Small intestine (tissue), 7 donors: ENCODE measurements around the gene CDH13. TPM values are rescaled to one million over a fixed set of nuclear protein-coding genes. Genes with fewer than 3 reads are reported as not detected.

Source experiments
- DNase-seq, 2 donors: peaks; one replicate each; pipeline versions ENCODE4 v3.0.0 to v3.0.0-alpha.2; 2013
- FAIRE-seq: peaks from 2 replicates; lab custom pipeline; 2012; peaks lifted over from hg19 to GRCh38; lab: Jason Lieb, UNC
- H3K27ac ChIP-seq, 3 donors: one replicate each; pipeline ENCODE4 v1.5.1; 2013; ENCODE audit warnings: low read length in 2 of 3, mild to moderate bottlenecking in 2 of 3, control low read depth in 1 of 3, inconsistent platforms in 1 of 3, low read depth in 1 of 3, moderate library complexity in 1 of 3
- H3K27me3 ChIP-seq, 3 donors: one replicate each; pipeline ENCODE4 v1.6.1; 2013; ENCODE audit warnings: low read length in 3 of 3, inconsistent platforms in 1 of 3; ENCODE audit not compliant: control insufficient read depth in 3 of 3, insufficient read depth in 3 of 3
- H3K36me3 ChIP-seq, 3 donors: one replicate each; pipeline ENCODE4 v1.6.1; 2013; ENCODE audit warnings: low read length in 3 of 3, inconsistent platforms in 1 of 3, low read depth in 1 of 3, mild to moderate bottlenecking in 1 of 3, moderate library complexity in 1 of 3; ENCODE audit not compliant: control insufficient read depth in 3 of 3, insufficient read depth in 2 of 3
- H3K4me1 ChIP-seq, 3 donors: one replicate each; pipeline ENCODE4 v1.6.1; 2013; ENCODE audit warnings: low read length in 2 of 3, inconsistent platforms in 1 of 3, low read depth in 1 of 3, mild to moderate bottlenecking in 1 of 3, moderate library complexity in 1 of 3; ENCODE audit not compliant: control insufficient read depth in 3 of 3, insufficient read depth in 2 of 3
- H3K4me3 ChIP-seq, 3 donors: one replicate each; pipeline ENCODE4 v1.5.1; 2013; ENCODE audit warnings: low read length in 3 of 3, control low read depth in 1 of 3, inconsistent platforms in 1 of 3, low read depth in 1 of 3, mild to moderate bottlenecking in 1 of 3, moderate library complexity in 1 of 3
- H3K9me3 ChIP-seq, 2 donors: one replicate each; pipeline ENCODE4 v1.6.1; 2013; ENCODE audit warnings: low read depth in 1 of 2, low read length in 1 of 2; ENCODE audit not compliant: control insufficient read depth in 2 of 2, insufficient read depth in 1 of 2
- WGBS, 3 donors: extraction: QIAGEN DNeasy Blood & Tissue Kit; methylation state at CpG; one replicate each; pipeline ENCODE4 v1.1.7; 2013; 5-methylcytosine and 5-hydroxymethylcytosine counted together
- polyA plus RNA-seq, 4 donors: library from polyadenylated mRNA; stranded (reverse) in 3 of 4; unstranded in 1 of 4; fragments of 200-250 nt in 3 of 4; fragments of 120-200 nt in 1 of 4; gene quantifications; one replicate each; pipeline versions ENCODE4 v1.2.1 to v1.2.3, GENCODE V29; 2013
- donor health status: healthy with polysubstance abuse.
- donor health status: control.
- donor health status: control.
- donor health status: Bipolar disorder and iron deficiency.
- donor health status: healthy.

CDH13 gene
- polyA plus RNA-seq, 4 donors = 0.27 to 15.0 (median 2.9) TPM; not detected in 1

- Histone ChIP-seq H3K27me3 (no peaks in the 10 kb centered on the region), H3K4me1 (no peaks in the 10 kb centered on the region), H3K9me3 (no peaks in the 10 kb centered on the region), H3K4me3 (no peak overlapping the region), H3K36me3 (no peaks in the 10 kb centered on the region), H3K27ac (no peak overlapping the region)
- no peak for FAIRE-seq
- 82 to 92% (median 91%) methylated on average over 5 of the region's 5 CpGs for WGBS, 3 donors
- DNase-seq = no peak
Measured at GRCh38 chr16:83197450-83197849, 570.7 kb downstream of the CDH13 start.

GRCh38 chr16:83198977-83199376 lies 572.2 kb downstream of the CDH13 start:
- no peak for DNase-seq
- no peaks in the 10 kb centered on the region for H3K4me1 ChIP-seq
- H3K36me3 ChIP-seq = no peaks in the 10 kb centered on the region
- H3K9me3 ChIP-seq = no peaks in the 10 kb centered on the region
- WGBS, 3 donors = 61 to 77% (median 71%) methylated on average over 4 of the region's 4 CpGs
- H3K4me3 ChIP-seq = no peak overlapping the region
- H3K27ac ChIP-seq = no peak overlapping the region
- no peaks in the 10 kb centered on the region for H3K27me3 ChIP-seq
- no peak for FAIRE-seq

GRCh38 chr16:83200005-83200779 lies 573.4 kb downstream of the CDH13 start:
- no peaks in the 10 kb centered on the region for H3K9me3 ChIP-seq
- H3K27me3 ChIP-seq = no peaks in the 10 kb centered on the region
- no peaks in the 10 kb centered on the region for H3K36me3 ChIP-seq
- H3K4me1 ChIP-seq = no peaks in the 10 kb centered on the region
- WGBS, 3 donors = 59 to 73% (median 60%) methylated on average over 13 of the region's 13 CpGs
- no peak overlapping the region for H3K27ac ChIP-seq
- no peak for FAIRE-seq
- no peak for DNase-seq
- no peak overlapping the region for H3K4me3 ChIP-seq

- DNase-seq = no peak
- WGBS, 3 donors = 94 to 95% (median 94%) methylated on average over 9 of the region's 9 CpGs
- no peaks in the 10 kb centered on the region for H3K4me1 ChIP-seq
- H3K27me3 ChIP-seq = no peaks in the 10 kb centered on the region
- H3K9me3 ChIP-seq = no peaks in the 10 kb centered on the region
- no peak for FAIRE-seq
- no peaks in the 10 kb centered on the region for H3K36me3 ChIP-seq
- H3K27ac ChIP-seq = no peak overlapping the region
- H3K4me3 ChIP-seq = no peak overlapping the region
Measured at GRCh38 chr16:83201748-83202147, 575.0 kb downstream of the CDH13 start.

- DNase-seq = no peak
- H3K36me3 ChIP-seq = no peaks in the 10 kb centered on the region
- H3K27me3 ChIP-seq = peaks cover 0 to 4% (median 0%) of the 10 kb centered on the region in 3 donors
- H3K4me3 ChIP-seq = no peak overlapping the region
- WGBS, 3 donors = 71 to 82% (median 77%) methylated on average over 6 of the region's 6 CpGs
- FAIRE-seq = no peak
- no peaks in the 10 kb centered on the region for H3K4me1 ChIP-seq
- no peak overlapping the region for H3K27ac ChIP-seq
- H3K9me3 ChIP-seq = no peaks in the 10 kb centered on the region
Measured at GRCh38 chr16:83205896-83206295, 579.1 kb downstream of the CDH13 start.

GRCh38 chr16:83206426-83206825 lies 579.7 kb downstream of the CDH13 start:
- H3K4me3 ChIP-seq = no peak overlapping the region
- no peaks in the 10 kb centered on the region for H3K36me3 ChIP-seq
- no peaks in the 10 kb centered on the region for H3K4me1 ChIP-seq
- 77 to 86% (median 83%) methylated on average over 5 of the region's 5 CpGs for WGBS, 3 donors
- H3K9me3 ChIP-seq = no peaks in the 10 kb centered on the region
- DNase-seq = no peak
- peaks cover 0 to 4% (median 0%) of the 10 kb centered on the region in 3 donors for H3K27me3 ChIP-seq
- FAIRE-seq = no peak
- H3K27ac ChIP-seq = no peak overlapping the region

GRCh38 chr16:83211711-83212110 lies 584.9 kb downstream of the CDH13 start:
- H3K4me3 ChIP-seq = no peak overlapping the region
- no peaks in the 10 kb centered on the region for H3K36me3 ChIP-seq
- peaks cover 0 to 4% (median 0%) of the 10 kb centered on the region in 3 donors for H3K27me3 ChIP-seq
- no peaks in the 10 kb centered on the region for H3K4me1 ChIP-seq
- DNase-seq (no peak), FAIRE-seq (no peak)
- 77 to 89% (median 79%) methylated on average over 6 of the region's 6 CpGs for WGBS, 3 donors
- H3K27ac ChIP-seq = no peak overlapping the region
- no peaks in the 10 kb centered on the region for H3K9me3 ChIP-seq

GRCh38 chr16:83212301-83212841 lies 585.6 kb downstream of the CDH13 start:
- DNase-seq (no peak), FAIRE-seq (no peak)
- no peaks in the 10 kb centered on the region for H3K4me1 ChIP-seq
- H3K36me3 ChIP-seq = no peaks in the 10 kb centered on the region
- H3K27ac ChIP-seq = no peak overlapping the region
- no peaks in the 10 kb centered on the region for H3K9me3 ChIP-seq
- WGBS, 3 donors = 70 to 77% (median 75%) methylated on average over 5 of the region's 5 CpGs
- H3K27me3 ChIP-seq = peaks cover 0 to 4% (median 0%) of the 10 kb centered on the region in 3 donors
- no peak overlapping the region for H3K4me3 ChIP-seq
